Thymus (tissue), 11 donors: ENCODE results near the gene KIF16B. TPM values are rescaled to one million over a fixed set of nuclear protein-coding genes. Genes with fewer than 3 reads are reported as not detected.

Experiments used
- DNase-seq, 9 donors: peaks; one replicate each; pipeline ENCODE4 v3.0.0-alpha.2; 2013; ENCODE audit warnings: low spot score in 9 of 9, low read depth in 6 of 9, missing footprints in 1 of 9
- H3K27ac ChIP-seq, 2 donors: one replicate each; pipeline ENCODE4 v1.5.1; 2013; ENCODE audit warnings: control low read depth in 1 of 2, low read depth in 1 of 2, low read length in 1 of 2, mild to moderate bottlenecking in 1 of 2, moderate library complexity in 1 of 2
- H3K27me3 ChIP-seq, 2 donors: one replicate each; pipeline ENCODE4 v1.5.1; 2013; ENCODE audit warnings: low read length in 1 of 2; ENCODE audit not compliant: control insufficient read depth in 2 of 2, insufficient read depth in 1 of 2
- H3K36me3 ChIP-seq, 2 donors: one replicate each; pipeline ENCODE4 v1.5.1; 2013; ENCODE audit warnings: low read length in 1 of 2, mild to moderate bottlenecking in 1 of 2, moderate library complexity in 1 of 2; ENCODE audit not compliant: control insufficient read depth in 2 of 2, insufficient read depth in 2 of 2
- H3K4me1 ChIP-seq, 2 donors: one replicate each; pipeline ENCODE4 v1.5.1; 2013; ENCODE audit warnings: low read length in 2 of 2; ENCODE audit not compliant: control insufficient read depth in 2 of 2, insufficient read depth in 2 of 2
- H3K4me3 ChIP-seq, 2 donors: one replicate each; pipeline ENCODE4 v1.5.1; 2013; ENCODE audit warnings: low read length in 2 of 2, control low read depth in 1 of 2, mild to moderate bottlenecking in 1 of 2
- H3K9me3 ChIP-seq, 2 donors: one replicate each; pipeline ENCODE4 v1.5.1; 2013; ENCODE audit warnings: low read length in 1 of 2, mild to moderate bottlenecking in 1 of 2; ENCODE audit not compliant: control insufficient read depth in 2 of 2, insufficient read depth in 1 of 2
- WGBS: extraction: QIAGEN DNeasy Blood & Tissue Kit; methylation state at CpG from one replicate; pipeline ENCODE4 v1.1.7; 2013; 5-methylcytosine and 5-hydroxymethylcytosine counted together
- polyA plus RNA-seq: library from polyadenylated mRNA; stranded (reverse); fragments of 200-250 nt; gene quantifications from one replicate; pipeline ENCODE4 v1.2.3, GENCODE V29; 2013
- total RNA-seq: library from RNA; stranded (reverse); fragments of 120-200 nt; gene quantifications from one replicate; pipeline ENCODE4 v1.2.4, GENCODE V29; 2013
- donor health status: healthy.

The KIF16B gene
- total and polyA plus RNA-seq, 2 donors, result 5.2 to 6.7 TPM

GRCh38 chr20:16415071-16416053, 157.9 kb downstream of the KIF16B start:
- Histone ChIP-seq H3K36me3 (no peaks in the 10 kb centered on the region), H3K9me3 (no peaks in the 10 kb centered on the region), H3K4me1 (no peaks in the 10 kb centered on the region), H3K4me3 (no peak overlapping the region), H3K27me3 (no peaks in the 10 kb centered on the region), H3K27ac (no peak overlapping the region)
- DNase-seq, result no peak
- 97% methylated on average over 4 of the region's 4 CpGs for WGBS

DNA sequence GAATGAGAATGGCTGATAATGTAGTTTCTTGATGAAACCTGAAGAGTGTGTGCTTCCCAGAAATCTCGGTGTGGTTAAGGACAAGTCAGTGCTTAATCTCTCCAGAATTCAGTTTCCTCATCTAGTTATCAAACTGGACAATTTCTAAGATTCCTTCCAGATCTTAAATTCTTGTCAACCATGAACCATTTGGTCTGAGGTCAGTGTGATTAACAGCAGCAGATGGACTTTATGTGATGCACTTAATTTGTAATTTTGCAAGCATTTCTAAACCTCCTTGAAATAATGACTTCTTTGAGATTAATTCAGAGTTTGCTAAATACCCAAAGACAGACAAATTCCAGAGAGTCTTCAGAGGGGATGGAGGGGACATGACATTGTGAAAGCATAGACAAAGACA, 160.3 kb downstream of the KIF16B start:
- no peak overlapping the region for H3K4me3 ChIP-seq
- H3K27me3 ChIP-seq, result no peaks in the 10 kb centered on the region
- no peaks in the 10 kb centered on the region for H3K36me3 ChIP-seq
- H3K27ac ChIP-seq, result no peak overlapping the region
- DNase-seq, result no peak
- WGBS, result 99% methylated on average over 1 of the region's 1 CpG
- H3K4me1 ChIP-seq, result no peaks in the 10 kb centered on the region
- H3K9me3 ChIP-seq, result no peaks in the 10 kb centered on the region

DNA sequence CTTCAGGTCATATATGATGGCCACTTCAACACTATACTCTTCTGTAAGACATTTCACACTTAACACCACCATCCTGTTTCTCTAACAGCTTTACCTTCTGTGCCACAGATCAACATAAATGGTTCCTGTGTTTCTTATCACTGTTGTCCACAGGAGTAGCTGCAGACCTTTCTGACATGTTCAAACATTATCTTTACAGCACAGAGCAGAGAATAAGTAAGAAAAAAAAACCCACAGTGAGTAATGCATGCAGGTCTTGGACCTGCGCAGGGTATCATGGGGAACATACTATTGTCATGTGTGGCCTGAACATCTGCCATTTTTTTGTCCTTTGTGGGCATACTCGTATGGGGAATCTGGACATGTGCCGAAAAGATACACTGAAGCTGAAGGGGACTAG, 161.9 kb downstream of the KIF16B start:
- DNase-seq, result no peak
- WGBS, result 98% methylated on average over 3 of the region's 3 CpGs
- H3K4me3 ChIP-seq, result no peak overlapping the region

GRCh38 chr20:16410626-16411025, 162.6 kb downstream of the KIF16B start:
- DNase-seq, result no peak
- no peaks in the 10 kb centered on the region for H3K36me3 ChIP-seq
- no peak overlapping the region for H3K4me3 ChIP-seq
- no peaks in the 10 kb centered on the region for H3K27me3 ChIP-seq
- H3K4me1 ChIP-seq, result no peaks in the 10 kb centered on the region
- H3K27ac ChIP-seq, result no peak overlapping the region
- WGBS, result 98% methylated on average over 3 of the region's 3 CpGs
- H3K9me3 ChIP-seq, result no peaks in the 10 kb centered on the region

More for the DNA sequence above, 161.9 kb downstream of the KIF16B start:
- no peaks in the 10 kb centered on the region for H3K36me3 ChIP-seq
- no peak overlapping the region for H3K27ac ChIP-seq
- H3K4me1 ChIP-seq, result no peaks in the 10 kb centered on the region
- H3K9me3 ChIP-seq, result no peaks in the 10 kb centered on the region
- H3K27me3 ChIP-seq, result no peaks in the 10 kb centered on the region

- no peak overlapping the region for H3K4me3 ChIP-seq
- H3K27me3 ChIP-seq, result no peaks in the 10 kb centered on the region
- no peaks in the 10 kb centered on the region for H3K4me1 ChIP-seq
- no peaks in the 10 kb centered on the region for H3K9me3 ChIP-seq
- 96% methylated on average over 1 of the region's 1 CpG for WGBS
- DNase-seq, result no peak
- no peaks in the 10 kb centered on the region for H3K36me3 ChIP-seq
- H3K27ac ChIP-seq, result no peak overlapping the region
These were observed 164.3 kb downstream of the KIF16B start for GRCh38 chr20:16408981-16409380.

- no peak overlapping the region for H3K27ac ChIP-seq
- H3K9me3 ChIP-seq, result no peaks in the 10 kb centered on the region
- H3K4me1 ChIP-seq, result no peaks in the 10 kb centered on the region
- 96% methylated on average over 5 of the region's 5 CpGs for WGBS
- no peaks in the 10 kb centered on the region for H3K27me3 ChIP-seq
- no peak for DNase-seq
- no peak overlapping the region for H3K4me3 ChIP-seq
- H3K36me3 ChIP-seq, result no peaks in the 10 kb centered on the region
These were observed 165.8 kb downstream of the KIF16B start for GRCh38 chr20:16407251-16408067.

DNA sequence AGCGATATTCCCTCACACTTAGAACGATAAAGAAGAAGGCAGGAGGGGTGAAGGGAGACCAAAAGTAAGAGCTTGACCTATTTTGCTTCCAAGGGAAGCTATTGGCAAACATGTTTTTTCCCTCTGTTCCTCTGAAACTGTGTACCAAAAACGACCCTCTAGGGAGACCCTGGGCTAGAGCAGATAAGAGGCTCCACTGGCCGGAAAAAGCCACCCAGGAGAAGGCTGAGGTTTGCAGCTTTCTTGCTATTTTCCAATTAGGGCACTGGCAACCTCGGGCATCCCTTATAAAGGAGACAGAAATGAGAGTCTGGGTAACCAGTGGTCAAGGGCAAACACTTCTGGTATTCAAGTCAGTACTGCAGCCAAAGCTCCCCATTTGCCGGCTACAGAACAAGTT, 168.0 kb downstream of the KIF16B start:
- Histone ChIP-seq H3K4me3 (no peak overlapping the region), H3K27me3 (no peaks in the 10 kb centered on the region), H3K4me1 (no peaks in the 10 kb centered on the region), H3K27ac (no peak overlapping the region), H3K36me3 (no peaks in the 10 kb centered on the region), H3K9me3 (no peaks in the 10 kb centered on the region)
- DNase-seq, result no peak
- 94% methylated on average over 6 of the region's 6 CpGs for WGBS

DNA sequence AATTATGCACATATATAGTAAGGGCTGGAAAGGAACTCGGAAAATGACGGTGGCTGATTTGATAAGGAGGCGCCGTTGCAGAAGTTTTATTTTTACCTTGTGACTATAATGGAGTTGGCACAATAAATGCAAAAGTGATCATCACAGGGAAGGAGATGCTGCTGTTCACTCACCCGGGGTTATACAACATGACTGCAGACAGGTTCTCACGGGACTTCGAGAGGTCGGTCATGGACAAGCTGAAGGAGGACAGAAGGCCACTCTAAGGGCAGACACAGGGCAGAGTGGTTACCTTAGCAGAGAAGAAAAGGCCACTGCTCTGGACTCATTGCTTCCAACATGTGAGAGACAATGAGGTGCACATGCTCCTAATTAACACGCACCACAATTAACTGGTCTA, 168.6 kb downstream of the KIF16B start:
- no peak overlapping the region for H3K27ac ChIP-seq

DNA sequence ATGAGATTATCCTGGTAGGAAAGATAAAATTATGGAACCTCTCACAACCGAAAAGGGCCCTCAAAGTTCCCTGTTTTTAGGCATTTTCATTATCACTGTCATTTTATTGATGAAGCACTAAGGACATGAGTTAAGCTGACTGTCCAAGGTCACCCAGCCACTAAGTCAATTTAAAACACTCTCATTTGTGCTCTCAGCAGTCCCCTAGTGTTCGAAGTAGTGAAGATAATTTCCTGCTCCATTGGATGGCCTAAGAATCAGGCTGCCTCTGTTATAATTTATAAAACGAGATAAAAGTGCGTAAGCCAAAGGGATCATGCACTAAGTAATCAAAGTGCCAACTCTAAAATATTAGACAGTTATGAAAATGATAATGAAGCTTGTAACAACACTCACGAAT, 169.1 kb downstream of the KIF16B start:
- WGBS, result 95% methylated on average over 5 of the region's 5 CpGs
- Histone ChIP-seq H3K4me3 (no peak overlapping the region), H3K27ac (no peak overlapping the region), H3K36me3 (no peaks in the 10 kb centered on the region), H3K27me3 (no peaks in the 10 kb centered on the region), H3K4me1 (no peaks in the 10 kb centered on the region), H3K9me3 (no peaks in the 10 kb centered on the region)
- DNase-seq, result no peak

More for the DNA sequence above, 168.6 kb downstream of the KIF16B start:
- 98% methylated on average over 9 of the region's 9 CpGs for WGBS
- Histone ChIP-seq H3K36me3 (no peaks in the 10 kb centered on the region), H3K4me1 (no peaks in the 10 kb centered on the region), H3K4me3 (no peak overlapping the region), H3K9me3 (no peaks in the 10 kb centered on the region), H3K27me3 (no peaks in the 10 kb centered on the region)
- no peak for DNase-seq
